Natural killer cell (primary cell): ENCODE data around the gene GALNT15. TPM values are rescaled to one million over a fixed set of nuclear protein-coding genes. Genes with fewer than 3 reads are reported as not detected.

Experiments
- ATAC-seq, 3 donors: fragments of 150-1000 bp in 2 of 3; fragments of 200-7000 bp in 1 of 3; cut with Tn5 transposase; 1 replicate in 1 of 3; 2 replicates in 2 of 3; pipeline ENCODE4 v1.10.0; 2021; ENCODE audit warnings: mild to moderate bottlenecking in 2 of 3, moderate library complexity in 2 of 3
- DNase-seq, 2 donors: peaks; one replicate each; pipeline versions ENCODE4 v3.0.0 to v3.0.0-alpha.2; 2013 to 2021; ENCODE audit warnings: mixed read lengths in 1 of 2
- H3K27ac ChIP-seq: one replicate; pipeline ENCODE4 v1.5.1; 2013; ENCODE audit warnings: mild to moderate bottlenecking, low read length
- H3K27me3 ChIP-seq: one replicate; pipeline ENCODE4 v1.6.1; 2013; ENCODE audit warnings: low read length; ENCODE audit not compliant: control insufficient read depth, insufficient read depth
- H3K36me3 ChIP-seq: one replicate; pipeline ENCODE4 v1.6.1; 2013; ENCODE audit warnings: low read length; ENCODE audit not compliant: control insufficient read depth, insufficient read depth
- H3K4me1 ChIP-seq: one replicate; pipeline ENCODE4 v1.6.1; 2013; ENCODE audit warnings: low read length; ENCODE audit not compliant: control insufficient read depth, insufficient read depth
- H3K4me3 ChIP-seq: one replicate; pipeline ENCODE4 v1.5.1; 2013; ENCODE audit warnings: low read length
- H3K9me3 ChIP-seq: one replicate; pipeline ENCODE4 v1.6.1; 2013; ENCODE audit warnings: low read length; ENCODE audit not compliant: control insufficient read depth, insufficient read depth
- H3K27ac Mint-ChIP-seq, 2 donors: one replicate each; pipeline ENCODE4 v1.8.0; 2022; ENCODE audit warnings: mild to moderate bottlenecking in 2 of 2, mixed read lengths in 2 of 2, moderate library complexity in 1 of 2
- H3K27me3 Mint-ChIP-seq, 2 donors: one replicate each; pipeline ENCODE4 v1.8.0; 2022; ENCODE audit warnings: low read depth in 2 of 2, mixed read lengths in 2 of 2
- H3K36me3 Mint-ChIP-seq: one replicate; pipeline ENCODE4 v1.8.0; 2022; ENCODE audit warnings: mixed read lengths
- H3K4me1 Mint-ChIP-seq, 2 donors: one replicate each; pipeline ENCODE4 v1.8.0; 2022; ENCODE audit warnings: mixed read lengths in 2 of 2
- H3K4me3 Mint-ChIP-seq: one replicate; pipeline ENCODE4 v1.8.0; 2022; ENCODE audit warnings: mild to moderate bottlenecking, moderate library complexity, mixed read lengths
- H3K9me3 Mint-ChIP-seq, 2 donors: one replicate each; pipeline ENCODE4 v1.8.0; 2022; ENCODE audit warnings: mixed read lengths in 2 of 2
- WGBS: methylation state at CpG from one replicate; pipeline ENCODE4 v1.1.7; 2013; ENCODE audit warnings: missing lambda C conversion rate; ENCODE audit not compliant: insufficient coverage; 5-methylcytosine and 5-hydroxymethylcytosine counted together
- intact Hi-C: fragments of 100-400 bp; cut with micrococcal nuclease; formaldehyde crosslinking; loops from one replicate; pipeline ENCODE4 v1.14.2; 2022
- total RNA-seq, 4 donors: library from RNA; stranded (reverse); fragments of 120-200 nt in 1 of 4; gene quantifications; one replicate each; pipeline versions ENCODE4 v1.2.3 to v1.2.4, GENCODE V29; 2013 to 2022
- TF ChIP-seq, protein P1 (sequence below): fragments of 200-600 bp; IDR thresholded peaks from one replicate; pipeline ENCODE4 v1.8.0; 2022; ENCODE audit warnings: antibody characterized with exemption

Gene GALNT15
- total RNA-seq, 3 donors from 2014 or later (not counting 1 experiment from before 2014, with no cell fraction given) = not detected

DNA sequence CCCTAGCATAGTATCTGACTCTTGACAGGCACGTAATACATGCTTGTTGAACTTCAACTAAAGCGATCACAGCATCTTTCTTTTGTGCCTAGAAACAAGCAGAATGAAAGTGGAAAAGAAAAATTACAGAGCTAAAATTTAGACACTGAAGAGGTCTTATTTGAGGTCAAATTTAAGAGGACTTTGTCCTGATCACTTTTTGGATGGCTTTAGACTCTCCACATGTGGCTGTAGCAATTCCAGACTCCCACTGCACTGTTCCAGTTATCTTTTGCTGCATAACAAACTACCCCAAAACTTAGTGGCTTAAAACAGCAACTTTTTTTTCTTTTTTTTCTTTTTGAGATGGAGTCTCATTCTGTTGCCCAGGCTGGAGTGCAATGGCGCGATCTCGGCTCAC is 66.7 kb downstream of the GALNT15 start:
- Mint-ChIP-seq H3K27ac (no peak overlapping the region), H3K27me3 (no peaks in the 10 kb centered on the region), H3K4me1 (no peaks in the 10 kb centered on the region), H3K36me3 (no peaks in the 10 kb centered on the region), H3K9me3 (no peaks in the 10 kb centered on the region), H3K4me3 (no peak overlapping the region)
- Histone ChIP-seq H3K4me3 (no peak overlapping the region), H3K9me3 (no peaks in the 10 kb centered on the region), H3K36me3 (no peaks in the 10 kb centered on the region), H3K4me1 (no peaks in the 10 kb centered on the region), H3K27me3 (no peaks in the 10 kb centered on the region), H3K27ac (no peak overlapping the region)
- DNase-seq = no peak
- intact Hi-C loops = no loop called here
- TF ChIP-seq, protein P1, sequence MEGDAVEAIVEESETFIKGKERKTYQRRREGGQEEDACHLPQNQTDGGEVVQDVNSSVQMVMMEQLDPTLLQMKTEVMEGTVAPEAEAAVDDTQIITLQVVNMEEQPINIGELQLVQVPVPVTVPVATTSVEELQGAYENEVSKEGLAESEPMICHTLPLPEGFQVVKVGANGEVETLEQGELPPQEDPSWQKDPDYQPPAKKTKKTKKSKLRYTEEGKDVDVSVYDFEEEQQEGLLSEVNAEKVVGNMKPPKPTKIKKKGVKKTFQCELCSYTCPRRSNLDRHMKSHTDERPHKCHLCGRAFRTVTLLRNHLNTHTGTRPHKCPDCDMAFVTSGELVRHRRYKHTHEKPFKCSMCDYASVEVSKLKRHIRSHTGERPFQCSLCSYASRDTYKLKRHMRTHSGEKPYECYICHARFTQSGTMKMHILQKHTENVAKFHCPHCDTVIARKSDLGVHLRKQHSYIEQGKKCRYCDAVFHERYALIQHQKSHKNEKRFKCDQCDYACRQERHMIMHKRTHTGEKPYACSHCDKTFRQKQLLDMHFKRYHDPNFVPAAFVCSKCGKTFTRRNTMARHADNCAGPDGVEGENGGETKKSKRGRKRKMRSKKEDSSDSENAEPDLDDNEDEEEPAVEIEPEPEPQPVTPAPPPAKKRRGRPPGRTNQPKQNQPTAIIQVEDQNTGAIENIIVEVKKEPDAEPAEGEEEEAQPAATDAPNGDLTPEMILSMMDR = no peak
- 97% methylated on average over 5 of the region's 5 CpGs for WGBS
- ATAC-seq = no peak

DNA sequence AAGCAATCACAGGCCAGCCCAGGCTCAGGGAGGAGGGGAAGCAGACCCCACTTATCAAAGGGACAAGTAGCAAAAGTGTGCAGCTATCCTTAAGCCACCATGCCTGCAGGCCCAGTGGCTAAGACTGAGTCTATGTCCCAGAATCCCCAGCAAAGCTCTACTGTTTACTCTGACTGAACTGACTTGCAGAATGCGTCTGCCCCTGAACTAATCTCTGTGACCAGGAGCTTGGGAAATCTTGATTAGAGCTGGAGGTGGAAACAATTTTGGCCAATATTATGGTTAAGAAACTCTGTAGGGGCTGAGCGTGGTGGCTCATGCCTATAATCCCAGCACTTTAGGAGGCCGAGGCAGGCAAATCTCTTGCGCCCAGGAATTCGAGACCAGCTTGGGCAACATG is 67.7 kb downstream of the GALNT15 start:
- ATAC-seq = no peak
- no peaks in the 10 kb centered on the region for H3K9me3 Mint-ChIP-seq
- TF ChIP-seq, protein P1 = no peak

DNA sequence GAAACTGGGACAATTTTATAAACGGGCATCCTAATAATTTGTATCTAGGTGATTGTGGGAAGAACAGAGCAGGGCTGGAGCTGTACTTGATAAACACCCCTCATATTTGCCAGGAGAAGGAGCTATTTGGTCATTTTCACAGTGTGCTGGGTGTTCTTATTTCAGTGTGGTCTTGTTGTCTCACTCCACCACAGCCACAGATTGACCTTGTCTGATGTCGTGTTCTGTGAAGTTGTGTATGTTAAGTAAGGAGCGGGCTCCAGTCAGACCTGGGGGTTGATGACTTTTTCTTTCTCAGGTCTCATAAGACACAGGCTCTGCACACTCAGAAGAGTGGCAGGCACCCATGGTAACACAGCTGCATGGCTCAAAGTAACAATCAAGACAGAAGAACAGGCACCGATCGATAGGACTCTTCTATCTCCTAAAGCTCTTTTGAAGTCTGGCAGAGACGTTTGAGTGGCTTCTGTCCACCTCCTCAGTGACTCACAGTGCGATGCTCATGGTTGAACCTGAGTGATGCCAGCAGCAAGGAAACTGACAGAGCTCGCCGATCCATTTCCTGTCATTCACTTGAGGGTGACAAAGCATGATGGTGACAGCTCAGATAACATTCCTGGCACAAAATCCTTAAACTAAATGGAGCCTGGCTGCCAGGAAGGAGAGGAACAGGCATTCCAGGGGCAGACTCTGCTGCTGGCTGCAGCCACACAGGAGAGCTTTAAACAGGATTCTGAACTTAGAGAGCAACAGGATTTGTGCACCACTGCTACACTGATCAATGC is 69.4 kb downstream of the GALNT15 start:
- H3K4me1 Mint-ChIP-seq = peaks cover 0 to 11% of the 10 kb centered on the region in 2 donors
- DNase-seq (no peak), ATAC-seq (no peak)
- H3K27me3 Mint-ChIP-seq = no peaks in the 10 kb centered on the region
- peaks cover 5% of the 10 kb centered on the region for H3K4me1 ChIP-seq
- no peaks in the 10 kb centered on the region for H3K9me3 ChIP-seq
- no peak overlapping the region for H3K4me3 Mint-ChIP-seq
- H3K27ac Mint-ChIP-seq = no peak overlapping the region
- intact Hi-C loops = no loop called here
- 61% methylated on average over 8 of the region's 9 CpGs for WGBS
- no peak overlapping the region for H3K27ac ChIP-seq
- no peak overlapping the region for H3K4me3 ChIP-seq
- no peaks in the 10 kb centered on the region for H3K27me3 ChIP-seq
- no peaks in the 10 kb centered on the region for H3K36me3 Mint-ChIP-seq
- TF ChIP-seq, protein P1 = no peak
- no peaks in the 10 kb centered on the region for H3K9me3 Mint-ChIP-seq
- H3K36me3 ChIP-seq = no peaks in the 10 kb centered on the region

More for the DNA sequence above, 67.7 kb downstream of the GALNT15 start:
- Mint-ChIP-seq H3K36me3 (no peaks in the 10 kb centered on the region), H3K4me1 (peaks cover 0 to 3% of the 10 kb centered on the region in 2 donors), H3K4me3 (no peak overlapping the region), H3K27me3 (no peaks in the 10 kb centered on the region), H3K27ac (no peak overlapping the region)
- Histone ChIP-seq H3K27me3 (no peaks in the 10 kb centered on the region), H3K4me3 (no peak overlapping the region), H3K27ac (no peak overlapping the region), H3K36me3 (no peaks in the 10 kb centered on the region), H3K9me3 (no peaks in the 10 kb centered on the region), H3K4me1 (no peaks in the 10 kb centered on the region)
- DNase-seq = no peak
- 95% methylated on average over 3 of the region's 5 CpGs for WGBS
- intact Hi-C loops = no loop called here
